C4-2B (cell line): ENCODE measurements around the gene P3R3URF.

Experiments used
- CTCF ChIP-seq: fragments of 450-650 bp; conservative IDR thresholded peaks from 2 replicates; pipeline ENCODE4 v1.5.1; 2017; ENCODE audit warnings: mild to moderate bottlenecking
- ZFX ChIP-seq: fragments of 450-650 bp; IDR thresholded peaks from 2 replicates; pipeline ENCODE4 v1.6.1; 2017

- TF ChIP-seq CTCF: no peak
- no peak for TF ChIP-seq ZFX
Measured at GRCh38 chr1:46205141-46205540, 28.9 kb upstream of the P3R3URF start.
